Muscle of arm (tissue), 12 donors: ENCODE data around the gene NAAA. TPM values are rescaled to one million over a fixed set of nuclear protein-coding genes. Genes with fewer than 3 reads are reported as not detected.

Experiments used
- polyA plus RNA-seq, 12 donors: library from polyadenylated mRNA; unstranded; fragments of 120-200 nt; gene quantifications; one replicate each; pipeline ENCODE4 v1.2.1, GENCODE V29; 2013; ENCODE audit not compliant: insufficient read length in 12 of 12

NAAA gene
- polyA plus RNA-seq, 12 donors: 11.1 to 66.3 (median 15.6) TPM; not detected in 1

Other genes with a start within 250 kb of the NAAA start
- gene USO1, start 216.4 kb downstream of the NAAA start, polyA plus RNA-seq: 100 to 1,000 TPM in 11 of 12 donors, not detected in 1; 122 to 292 (median 220) TPM
- gene PPEF2, start 38.6 kb downstream of the NAAA start, polyA plus RNA-seq: under 1 TPM in 5 of 12 donors, not detected in 7; 0.07 to 0.69 (median 0.26) TPM
- gene SDAD1, start 49.9 kb upstream of the NAAA start, polyA plus RNA-seq: 10 to 100 TPM in 11 of 12 donors, not detected in 1; 25.8 to 49.3 (median 32.2) TPM
- 1 to 10 TPM in 1 of 12 donors, under 1 TPM in 8, not detected in 3; 0.11 to 1.2 (median 0.26) TPM for gene CXCL9, start 66.5 kb upstream of the NAAA start, polyA plus RNA-seq
- gene CXCL10, start 82.5 kb upstream of the NAAA start, polyA plus RNA-seq: 1 to 10 TPM in 2 of 12 donors, under 1 TPM in 7, not detected in 3; 0.26 to 1.9 (median 0.70) TPM
- gene CXCL11, start 95.1 kb upstream of the NAAA start, polyA plus RNA-seq: under 1 TPM in 5 of 12 donors, not detected in 7; 0.08 to 0.30 (median 0.21) TPM
- gene ART3, start 133.7 kb upstream of the NAAA start, polyA plus RNA-seq: 10 to 100 TPM in 11 of 12 donors, not detected in 1; 15.2 to 72.3 (median 29.6) TPM
- 10 to 100 TPM in 11 of 12 donors, not detected in 1; 29.9 to 65.2 (median 44.9) TPM for gene NUP54, start 207.4 kb upstream of the NAAA start, polyA plus RNA-seq